Tibial artery (tissue), 4 donors: Measurements from ENCODE around the gene DHX29.

Experiments
- DNase-seq, 2 donors: peaks; one replicate each; pipeline ENCODE4 v3.0.0-alpha.2; 2019
- H3K27ac ChIP-seq, 2 donors: fragments of 200-600 bp; sonication (generic) in 1 of 2; 1 replicate in 1 of 2; 2 replicates in 1 of 2; pipeline ENCODE4 v1.5.1; 2018 to 2019; ENCODE audit warnings: mild to moderate bottlenecking in 1 of 2
- H3K27me3 ChIP-seq, 2 donors: fragments of 200-600 bp; sonication (generic) in 1 of 2; one replicate each; pipeline versions ENCODE4 v1.5.1 to v1.6.0; 2016 to 2019
- H3K36me3 ChIP-seq, 3 donors: fragments of 200-600 bp; sonication (generic) in 2 of 3; one replicate each; pipeline ENCODE4 v1.5.1; 2016 to 2019; ENCODE audit warnings: mild to moderate bottlenecking in 2 of 3
- H3K4me1 ChIP-seq, 4 donors: fragments of 200-600 bp; sonication (generic) in 2 of 4; 1 replicate in 3 of 4; 2 replicates in 1 of 4; pipeline ENCODE4 v1.5.1; 2016 to 2019
- H3K4me3 ChIP-seq, 2 donors: fragments of 200-600 bp; sonication (generic) in 1 of 2; 1 replicate in 1 of 2; 2 replicates in 1 of 2; pipeline ENCODE4 v1.5.1; 2018 to 2019; ENCODE audit warnings: mild to moderate bottlenecking in 2 of 2
- H3K9me3 ChIP-seq, 3 donors: fragments of 200-600 bp; sonication (generic) in 1 of 3; one replicate each; pipeline ENCODE4 v1.5.1; 2016 to 2019
- CTCF ChIP-seq, 2 experiments: fragments of 200-600 bp in 1 of 2; fragments of 450-650 bp in 1 of 2; IDR thresholded peaks; one replicate each; pipeline ENCODE4 v1.5.1; 2017 to 2019; ENCODE audit warnings: antibody characterized with exemption in 2 of 2, mild to moderate bottlenecking in 1 of 2, moderate library complexity in 1 of 2
- intact Hi-C: fragments of 100-400 bp; cut with DNase I; formaldehyde crosslinking; loops from one replicate; pipeline ENCODE4 v1.15.0; 2023; ENCODE audit warnings: low total_unique reads

The DHX29 gene

GRCh38 chr5:55333811-55334210 is 26.3 kb upstream of the DHX29 start:
- intact Hi-C loops, result no loop called here
- Histone ChIP-seq H3K27me3 (no peaks in the 10 kb centered on the region), H3K36me3 (peaks cover 12 to 14% (median 13%) of the 10 kb centered on the region in 3 donors), H3K4me1 (peaks cover 0 to 26% (median 0%) of the 10 kb centered on the region in 4 donors), H3K4me3 (no peak overlapping the region), H3K9me3 (no peaks in the 10 kb centered on the region), H3K27ac (no peak overlapping the region)
- TF ChIP-seq CTCF (IDR thresholded peaks at IDR 0.05), result no peak
- no peak for DNase-seq

GRCh38 chr5:55333017-55333416 is 25.5 kb upstream of the DHX29 start:
- H3K4me1 ChIP-seq, result peaks cover 0 to 27% (median 0%) of the 10 kb centered on the region in 4 donors
- DNase-seq, result no peak
- no peak overlapping the region for H3K27ac ChIP-seq
- peaks cover 13 to 20% (median 14%) of the 10 kb centered on the region in 3 donors for H3K36me3 ChIP-seq
- no peaks in the 10 kb centered on the region for H3K27me3 ChIP-seq
- intact Hi-C loops, result no loop called here
- no peak overlapping the region for H3K4me3 ChIP-seq
- TF ChIP-seq CTCF (IDR thresholded peaks at IDR 0.05), result no peak
- no peaks in the 10 kb centered on the region for H3K9me3 ChIP-seq

- Histone ChIP-seq H3K27me3 (no peaks in the 10 kb centered on the region), H3K4me3 (no peak overlapping the region), H3K4me1 (peaks cover 0 to 24% (median 0%) of the 10 kb centered on the region in 4 donors), H3K9me3 (no peaks in the 10 kb centered on the region), H3K27ac (no peak overlapping the region), H3K36me3 (peaks cover 13 to 26% (median 14%) of the 10 kb centered on the region in 3 donors)
- no peak for TF ChIP-seq CTCF (IDR thresholded peaks at IDR 0.05)
- no peak for DNase-seq
- intact Hi-C loops, result no loop called here
Measured at GRCh38 chr5:55331321-55331720, 23.8 kb upstream of the DHX29 start.

- intact Hi-C loops, result loop anchor here (5.0 kb wide), 1 partner anchor 365 kb away; no protein-coding TSS in a partner anchor
- no peaks in the 10 kb centered on the region for H3K27me3 ChIP-seq
- peaks cover 0 to 42% (median 0%) of the 10 kb centered on the region in 4 donors for H3K4me1 ChIP-seq
- peak overlapping the region in 1 of 2 donors; percentile 44 for H3K27ac ChIP-seq
- DNase-seq, result no peak
- peaks cover 0 to 27% (median 7%) of the 10 kb centered on the region in 3 donors for H3K36me3 ChIP-seq
- H3K9me3 ChIP-seq, result no peaks in the 10 kb centered on the region
- no peak overlapping the region for H3K4me3 ChIP-seq
- TF ChIP-seq CTCF (IDR thresholded peaks at IDR 0.05), result no peak
Measured at GRCh38 chr5:55327281-55327680, 19.8 kb upstream of the DHX29 start.

GRCh38 chr5:55325621-55326020 is 18.1 kb upstream of the DHX29 start:
- Histone ChIP-seq H3K36me3 (peaks cover 0 to 21% (median 7%) of the 10 kb centered on the region in 3 donors), H3K9me3 (no peaks in the 10 kb centered on the region), H3K27ac (no peak overlapping the region), H3K4me3 (no peak overlapping the region), H3K4me1 (peaks cover 0 to 56% (median 0%) of the 10 kb centered on the region in 4 donors), H3K27me3 (no peaks in the 10 kb centered on the region)
- DNase-seq, result no peak
- intact Hi-C loops, result loop anchor here (5.0 kb wide), 1 partner anchor 367 kb away; no protein-coding TSS in a partner anchor
- no peak for TF ChIP-seq CTCF (IDR thresholded peaks at IDR 0.05)
